ENCODE results near the gene SYNGAP1.

DNA sequence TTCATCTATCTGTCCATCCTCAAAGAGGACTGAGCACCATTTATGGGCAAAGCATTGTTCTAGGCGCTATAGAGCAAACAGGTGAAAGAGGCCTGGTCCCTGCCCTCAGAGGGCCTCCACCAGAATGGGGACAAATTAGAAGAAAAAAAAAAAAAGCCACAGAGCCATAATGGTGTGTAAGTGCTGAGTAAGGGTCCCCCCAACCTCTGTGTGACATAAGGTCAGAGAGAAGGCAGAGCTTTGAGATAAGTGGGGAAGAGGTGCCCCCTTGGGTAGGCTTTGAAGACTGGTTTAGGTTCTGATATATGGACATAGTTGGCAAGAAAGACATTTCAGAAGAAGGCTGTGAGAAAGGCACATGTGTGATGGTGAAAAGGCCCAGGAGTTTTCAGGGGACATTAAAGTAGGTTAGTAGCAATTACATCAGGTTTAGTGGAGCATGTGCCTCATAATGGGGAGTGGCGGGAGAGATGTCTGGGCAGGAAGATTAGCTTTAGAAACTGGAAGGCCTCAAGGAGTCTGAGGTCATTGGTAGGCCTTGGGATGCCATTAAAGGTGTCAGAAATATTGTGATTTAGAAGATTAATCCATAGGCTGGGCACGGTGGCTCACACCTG is 19.2 kb downstream of the SYNGAP1 start:
- TF ChIP-seq JUND (IDR thresholded peaks at IDR 0.05) (no peak), NRF1 (IDR thresholded peaks at IDR 0.05; ENCODE audit: low read depth, low read length) (no peak), CTCF (IDR thresholded peaks at IDR 0.05) (no peak), RAD21 (IDR thresholded peaks at IDR 0.05; ENCODE audit: low read length) (no peak)

All from SK-N-SH (cell line).